Stomach (tissue), 4 donors: ENCODE data around the gene HIF1A.

ENCODE experiments used
- CTCF ChIP-seq, 7 experiments: fragments of 450-650 bp in 4 of 7; fragments of 200-600 bp in 3 of 7; sonication (generic) in 3 of 7; IDR thresholded peaks; one replicate each; pipeline ENCODE4 v1.5.1; 2016 to 2019; ENCODE audit warnings: antibody characterized with exemption in 7 of 7, control low read depth in 2 of 7, mild to moderate bottlenecking in 1 of 7
- EP300 ChIP-seq: sonication (generic); formaldehyde crosslinking; IDR thresholded peaks from one replicate; pipeline ENCODE4 v1.6.1; 2017; ENCODE audit warnings: antibody characterized with exemption
- POLR2A ChIP-seq, 4 donors: fragments of 450-650 bp; IDR thresholded peaks; one replicate each; pipeline ENCODE4 v1.6.1; 2016; ENCODE audit warnings: antibody characterized with exemption in 4 of 4, control low read depth in 2 of 4, mild to moderate bottlenecking in 1 of 4, moderate library complexity in 1 of 4
- POLR2AphosphoS5 ChIP-seq, 3 donors: sonication (generic); formaldehyde crosslinking; IDR thresholded peaks; one replicate each; pipeline ENCODE4 v1.6.1; 2016; ENCODE audit warnings: antibody characterized with exemption in 3 of 3

- TF ChIP-seq EP300: no peak
- TF ChIP-seq POLR2A (IDR thresholded peaks at IDR 0.05): no peak
- no peak for TF ChIP-seq POLR2AphosphoS5 (IDR thresholded peaks at IDR 0.05)
- TF ChIP-seq CTCF (IDR thresholded peaks at IDR 0.05): no peak
Measured at GRCh38 chr14:61716956-61717355, 21.6 kb downstream of the HIF1A start.
